GM21723 (cell line): ENCODE data around the gene TMEM248.
"Not testable (repeated sequence)": the region's sequence is repeated elsewhere in the genome, so short reads cannot be mapped to it uniquely, and the experiment has no call there.

ENCODE experiments used
- ATAC-seq: cut with Tn5 transposase; IDR thresholded peaks from one replicate; pipeline ENCODE4 v1.9.1; 2021; ENCODE audit warnings: mild to moderate bottlenecking, moderate library complexity; ENCODE audit not compliant: unreplicated experiment

The TMEM248 gene

DNA sequence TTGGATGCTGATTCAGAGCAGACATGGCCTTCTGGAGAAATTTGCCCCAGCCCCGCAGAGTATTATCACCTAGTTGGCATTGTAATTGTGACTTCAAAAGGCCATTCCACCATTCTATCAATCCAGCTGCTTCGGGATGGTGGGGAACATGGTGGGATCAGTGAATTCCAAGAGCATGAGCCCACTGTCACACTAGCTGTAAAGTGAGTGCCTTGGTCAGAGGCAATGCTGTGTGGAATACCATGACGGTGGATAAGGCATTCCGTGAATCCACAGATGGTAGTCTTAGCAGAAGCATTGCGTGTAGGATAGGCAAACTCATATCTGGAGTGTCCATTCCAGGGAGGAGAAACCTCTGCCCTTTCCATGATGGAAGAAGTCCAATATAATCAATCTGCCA lies 13.3 kb upstream of the TMEM248 start:
- no peak for ATAC-seq

DNA sequence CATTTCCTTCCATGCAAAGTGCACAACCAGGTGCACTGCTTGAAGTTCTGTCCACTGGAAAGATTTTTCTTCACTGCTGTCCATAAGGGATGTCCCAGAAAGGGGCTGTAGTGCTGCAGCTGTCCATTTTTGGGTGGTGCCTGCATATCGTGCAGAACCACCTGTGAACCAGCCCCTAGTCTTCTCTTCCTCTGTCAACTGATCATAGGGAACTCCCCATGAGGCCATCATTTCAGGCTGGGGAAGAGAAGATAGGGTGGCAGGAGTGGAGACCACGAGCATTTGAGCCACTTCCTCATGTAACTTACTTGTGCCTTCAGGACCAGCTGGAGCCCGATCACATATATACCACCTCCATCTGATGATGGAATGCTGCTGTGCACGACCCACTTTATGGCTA lies 12.4 kb upstream of the TMEM248 start:
- not testable (repeated sequence) for ATAC-seq

DNA sequence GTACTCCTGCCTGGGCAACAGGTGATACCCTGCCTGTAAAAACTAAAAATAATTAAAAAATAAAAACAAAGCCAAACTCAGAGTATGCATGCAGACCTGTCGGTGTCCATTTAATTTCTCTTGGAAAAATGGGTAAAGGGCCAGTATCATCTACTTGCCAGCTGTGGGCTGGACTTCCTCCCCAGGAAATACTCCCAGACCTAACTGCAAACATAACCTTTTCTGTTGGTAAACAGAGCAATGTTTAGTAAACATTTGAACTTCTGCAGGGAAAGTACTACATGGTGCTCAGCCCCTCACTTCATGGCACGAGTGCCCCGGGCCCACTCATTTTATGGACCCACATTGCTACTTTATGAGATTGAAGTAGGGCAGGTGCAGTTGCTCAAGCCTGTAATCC lies 10.2 kb upstream of the TMEM248 start:
- no peak for ATAC-seq

DNA sequence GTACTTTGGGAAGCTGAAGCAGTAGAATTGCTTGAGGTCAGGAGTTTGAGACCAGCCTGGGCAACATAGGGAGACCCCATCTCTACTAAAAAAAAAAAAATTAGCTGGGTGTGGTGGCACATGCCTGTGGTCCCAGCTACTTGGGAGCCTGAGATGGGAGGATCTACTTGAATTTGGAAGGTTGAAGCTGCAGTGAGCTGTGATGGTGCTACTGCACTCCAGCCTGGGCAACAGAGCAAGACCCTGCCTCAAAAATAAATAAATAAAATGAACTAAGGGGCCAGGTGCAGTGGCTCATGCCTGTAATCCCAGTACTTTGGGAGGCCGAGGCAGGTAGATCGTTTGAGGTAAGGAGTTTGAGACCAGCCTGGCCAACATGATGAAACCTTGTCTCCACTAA lies 9.8 kb upstream of the TMEM248 start:
- not testable (repeated sequence) for ATAC-seq

DNA sequence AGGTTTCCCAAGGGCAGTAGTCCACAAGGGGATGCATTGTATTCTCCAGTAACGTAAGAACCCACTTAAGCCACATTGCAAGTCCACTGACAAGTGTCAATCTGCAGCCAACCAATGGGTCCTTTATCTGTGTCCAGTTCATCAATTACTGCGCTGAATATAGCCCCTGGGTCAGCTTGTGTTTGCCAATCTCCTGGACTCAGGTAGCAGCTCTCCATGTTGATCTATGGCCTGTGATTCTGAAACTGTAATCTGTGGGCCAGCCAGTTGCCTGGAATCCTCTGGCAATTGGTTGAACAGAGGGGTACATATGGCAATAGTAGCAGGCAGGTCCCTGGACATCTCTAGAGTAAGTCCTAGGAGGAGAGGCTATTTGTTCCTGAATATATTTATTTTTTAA lies 8.8 kb upstream of the TMEM248 start:
- ATAC-seq, result no peak

DNA sequence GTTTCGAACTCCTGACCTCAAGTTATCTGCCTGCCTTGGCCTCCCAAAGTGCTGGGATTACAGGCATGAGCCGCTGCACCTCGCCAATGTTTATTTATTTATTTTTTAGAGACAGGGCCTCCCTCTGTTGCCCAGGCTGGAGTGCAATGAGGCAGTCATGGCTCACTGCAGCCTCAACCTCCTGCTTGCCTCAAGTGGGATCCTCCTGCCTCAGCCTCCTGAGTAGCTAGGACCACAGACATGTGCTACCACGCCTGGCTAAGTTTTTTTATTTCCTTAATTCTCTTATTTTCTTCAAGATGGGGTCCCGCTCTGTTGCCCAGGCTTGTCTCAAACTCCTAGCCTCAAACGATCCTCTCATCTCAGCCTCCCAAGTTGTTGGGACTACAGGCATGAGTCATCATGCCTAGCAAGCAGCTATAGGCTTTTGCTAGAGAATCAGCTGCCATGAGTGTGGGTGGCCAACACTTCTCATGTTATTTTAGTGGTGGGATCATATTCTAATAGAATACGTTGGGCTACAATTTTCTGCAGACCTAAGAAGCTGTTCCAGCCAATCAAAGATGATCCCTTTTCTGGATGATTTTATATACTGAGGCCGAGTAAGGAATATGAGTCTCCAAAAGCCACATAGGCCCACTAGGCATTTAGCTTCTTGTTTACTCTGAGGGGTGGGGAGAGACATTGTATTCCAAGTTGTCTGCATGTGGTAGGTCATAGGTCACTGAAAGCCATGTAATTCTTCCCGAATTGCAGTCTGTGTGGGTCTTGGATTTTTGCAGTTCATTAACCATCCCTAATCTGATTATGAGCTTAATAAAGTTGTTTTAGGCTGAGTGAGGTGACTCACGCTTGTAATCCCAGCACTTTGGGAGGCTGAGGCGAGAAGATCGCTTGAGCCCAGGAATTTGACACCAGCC lies 7.6 kb upstream of the TMEM248 start:
- ATAC-seq, result no peak

DNA sequence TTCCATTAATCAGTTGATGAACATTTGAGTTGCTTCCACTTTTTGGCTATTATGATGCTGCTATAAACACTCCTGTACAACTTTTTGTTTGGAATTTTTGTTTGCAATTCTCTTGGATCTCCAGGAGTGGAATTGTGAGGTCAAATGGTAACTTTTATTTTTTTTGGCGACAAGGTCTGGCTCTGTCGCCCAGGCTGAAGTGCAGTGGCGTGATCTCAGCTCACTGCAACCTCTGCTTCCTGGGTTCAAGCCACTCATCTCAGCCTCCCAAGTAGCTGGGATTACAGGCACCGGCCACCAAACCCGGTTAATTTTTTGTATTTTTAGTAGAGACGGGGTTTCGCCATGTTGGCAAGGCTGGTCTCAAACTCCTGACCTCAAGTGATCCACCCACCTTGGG lies 3.1 kb upstream of the TMEM248 start:
- ATAC-seq, result not testable (repeated sequence)

DNA sequence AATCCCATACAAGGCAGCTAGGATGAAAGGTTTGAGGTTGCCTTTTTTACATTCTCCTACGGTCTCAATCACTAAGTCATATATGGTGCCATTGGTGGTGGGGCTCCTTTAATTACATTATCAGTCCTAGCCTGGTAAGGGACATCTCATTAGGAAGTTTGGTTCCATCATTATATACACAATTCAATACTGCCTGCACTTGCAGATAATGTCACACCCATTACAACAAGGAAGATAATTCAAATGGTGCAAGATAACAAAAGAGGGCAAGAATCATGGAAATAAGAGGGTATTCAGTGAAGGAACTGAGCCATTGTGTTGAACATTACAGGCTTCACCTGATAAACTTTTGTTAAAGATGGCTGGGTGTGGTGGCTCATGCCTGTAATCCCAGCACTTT lies 1.7 kb upstream of the TMEM248 start:
- no peak for ATAC-seq

DNA sequence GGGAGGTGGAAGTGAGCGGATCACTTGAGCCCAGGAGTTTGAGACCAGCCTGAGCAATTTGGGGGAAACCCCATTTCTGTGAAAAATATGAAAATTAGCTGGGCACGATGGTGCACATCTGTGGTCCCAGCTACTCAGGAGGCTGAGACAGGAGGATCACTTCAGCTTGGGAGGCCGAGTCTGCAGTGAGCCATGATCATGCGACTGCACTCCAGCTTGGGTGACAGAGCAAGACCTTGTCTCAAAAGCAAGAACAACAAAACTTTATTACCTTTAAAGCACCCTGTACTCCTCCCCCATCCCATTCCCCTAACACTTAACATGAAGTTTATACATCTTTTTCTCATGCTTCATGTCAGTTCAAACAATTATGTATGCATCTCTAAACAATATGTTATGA lies 1.3 kb upstream of the TMEM248 start:
- ATAC-seq, result no peak

DNA sequence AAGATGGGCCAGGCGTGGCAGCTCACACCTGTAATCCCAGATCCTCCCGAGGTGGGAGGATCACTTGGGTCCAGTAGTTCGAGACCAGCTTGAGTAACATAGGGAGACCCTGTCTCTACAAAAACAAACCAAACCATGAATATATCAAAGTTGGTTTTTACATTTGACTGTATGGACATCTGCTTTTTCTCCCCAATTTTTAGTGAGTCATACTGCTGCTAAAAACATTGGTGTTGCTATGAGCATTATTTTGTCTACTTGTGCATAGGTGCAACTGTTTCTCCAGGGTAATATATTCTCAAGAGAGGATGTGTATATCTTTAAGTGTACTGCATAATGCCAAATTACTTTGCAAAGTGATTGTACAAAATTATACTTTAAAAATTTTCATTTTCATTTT lies 769 bp upstream of the TMEM248 start:
- no peak for ATAC-seq

DNA sequence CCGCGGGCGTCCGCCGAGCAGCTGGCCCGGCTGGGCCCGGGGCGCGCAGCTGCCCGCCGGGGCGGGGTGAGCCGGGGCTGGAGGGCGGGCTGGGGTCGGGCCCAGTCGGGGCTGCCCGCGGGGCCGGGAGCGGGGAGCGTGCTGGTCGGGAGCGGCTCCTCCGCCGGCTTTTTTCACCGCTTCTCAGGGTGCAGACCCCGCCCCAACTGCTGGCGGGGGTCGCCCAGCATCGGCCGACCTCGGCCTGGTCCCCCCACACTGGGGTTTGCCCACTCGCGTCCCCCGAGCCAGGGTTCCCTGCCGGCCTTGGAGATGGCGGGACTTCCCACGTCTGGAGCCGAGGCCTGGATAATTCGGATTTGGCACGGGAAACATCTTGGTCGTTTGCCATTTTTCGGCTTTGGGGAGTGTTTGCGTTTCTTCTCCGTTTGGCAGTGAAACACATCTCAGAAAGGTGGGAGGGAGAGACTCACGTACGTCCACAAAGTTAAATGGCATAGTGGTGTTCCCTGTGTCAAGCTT lies 432 bp downstream of the TMEM248 start:
- ATAC-seq, result peak; percentile 25

DNA sequence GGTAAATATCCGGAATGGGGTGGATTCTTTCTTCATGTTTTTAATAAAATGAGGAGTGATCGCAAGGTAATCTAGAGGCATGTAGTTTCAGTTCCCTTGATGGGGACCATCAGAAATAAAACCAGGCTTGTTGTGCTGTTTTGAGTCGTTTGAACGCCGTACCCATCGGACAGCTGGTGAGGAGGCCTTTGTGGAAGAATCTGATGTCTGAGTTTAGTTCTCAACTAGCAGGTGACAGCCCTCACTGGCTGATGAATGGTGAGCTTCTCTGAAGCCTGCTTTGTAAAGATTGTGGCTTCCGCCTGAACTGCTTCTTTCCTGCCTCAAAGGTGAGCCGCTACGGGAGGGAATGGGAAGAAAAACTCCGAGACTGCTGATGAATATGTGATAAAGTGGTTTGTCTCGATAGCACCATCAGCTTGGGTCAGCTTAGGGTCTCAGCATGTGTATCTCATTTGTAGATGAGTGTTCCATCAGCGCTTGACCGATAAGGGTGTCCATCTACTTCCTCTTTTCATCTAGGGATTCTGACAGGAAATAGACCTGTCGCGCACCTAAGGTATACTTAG lies 977 bp downstream of the TMEM248 start:
- peak; percentile 39 for ATAC-seq

DNA sequence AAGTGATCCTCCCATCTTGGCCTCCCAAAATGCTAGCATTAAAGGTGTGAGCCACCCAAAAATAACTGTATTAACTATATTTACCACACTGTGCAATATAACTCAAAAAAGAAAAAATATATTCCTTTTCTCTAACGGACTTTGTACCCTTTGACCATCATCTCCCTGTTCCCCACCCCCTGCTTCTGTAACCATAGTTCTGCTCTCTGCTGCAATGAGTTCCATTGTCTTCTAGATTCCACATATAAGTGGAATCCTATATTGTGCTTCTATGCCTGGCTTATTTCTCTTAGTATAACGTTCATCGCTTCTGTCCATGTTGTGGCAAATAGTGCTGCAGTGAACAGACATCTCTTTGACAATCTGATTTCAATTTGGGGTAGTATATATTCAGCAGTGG lies 4.2 kb downstream of the TMEM248 start:
- ATAC-seq, result no peak

DNA sequence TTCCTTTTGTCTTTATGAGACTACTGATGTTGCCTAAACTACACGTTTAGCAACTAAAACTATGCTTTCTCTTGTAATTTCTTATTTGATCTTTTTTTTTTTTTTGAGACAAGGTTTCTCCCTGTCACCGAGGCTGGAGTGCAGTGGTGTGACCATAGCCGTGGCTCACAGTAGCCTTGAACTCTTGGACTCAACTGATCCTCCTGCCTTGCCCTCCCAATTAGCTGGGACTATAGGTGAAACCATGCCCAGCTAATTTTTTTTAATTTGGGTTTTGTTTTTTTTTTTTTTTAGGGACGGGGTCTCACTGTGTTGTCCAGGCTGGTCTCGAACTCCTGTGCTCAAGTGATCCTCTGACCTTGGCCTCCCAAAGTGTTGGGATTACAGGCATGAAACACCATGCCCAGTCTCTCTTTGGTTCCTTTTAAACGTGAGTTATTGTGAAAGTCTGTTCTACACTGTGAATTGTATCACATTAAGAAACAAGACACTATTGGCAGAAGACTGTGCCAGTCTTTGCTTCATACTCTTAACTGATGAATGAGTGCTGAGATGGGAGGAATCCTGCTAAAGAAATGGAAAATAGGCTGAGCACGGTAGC lies 6.4 kb downstream of the TMEM248 start:
- ATAC-seq, result no peak

DNA sequence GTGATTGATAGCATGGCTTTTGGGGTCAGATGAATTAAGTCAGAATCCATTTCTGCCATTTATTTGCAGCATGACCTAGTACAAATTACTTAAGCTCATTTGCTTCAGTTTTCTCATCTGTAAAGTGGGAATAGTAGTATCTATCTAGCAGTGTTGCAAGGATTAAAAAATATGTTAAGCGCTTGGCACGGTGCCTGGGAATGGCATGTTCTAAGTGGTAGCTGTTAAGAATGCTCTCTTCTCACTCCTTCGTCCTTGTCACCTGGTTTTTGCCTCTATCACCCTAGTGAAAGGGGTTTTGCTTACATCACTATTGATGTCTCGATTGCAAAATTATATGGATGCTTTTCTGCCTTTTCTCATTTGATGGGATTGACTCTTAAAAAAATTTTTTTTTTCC lies 7.4 kb downstream of the TMEM248 start:
- no peak for ATAC-seq

DNA sequence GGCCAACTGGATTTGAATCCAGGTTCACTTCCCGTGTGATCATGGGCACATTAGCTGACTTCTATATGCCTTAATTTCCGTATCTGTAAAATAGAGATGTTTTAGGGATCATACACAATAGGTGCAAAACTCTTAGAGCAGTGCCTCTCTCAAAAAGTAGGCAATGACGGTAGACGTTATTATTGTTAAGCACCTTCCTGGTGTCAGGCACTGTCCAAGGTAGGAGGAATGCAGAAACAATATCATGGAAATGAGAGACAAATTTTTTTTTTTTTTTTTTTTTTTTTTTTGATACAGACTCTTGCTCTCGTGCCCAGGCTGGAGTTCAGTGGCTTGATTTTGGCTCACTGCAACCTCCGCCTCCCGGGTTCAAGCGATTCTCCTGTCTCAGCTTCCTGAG lies 8.1 kb downstream of the TMEM248 start:
- no peak for ATAC-seq

DNA sequence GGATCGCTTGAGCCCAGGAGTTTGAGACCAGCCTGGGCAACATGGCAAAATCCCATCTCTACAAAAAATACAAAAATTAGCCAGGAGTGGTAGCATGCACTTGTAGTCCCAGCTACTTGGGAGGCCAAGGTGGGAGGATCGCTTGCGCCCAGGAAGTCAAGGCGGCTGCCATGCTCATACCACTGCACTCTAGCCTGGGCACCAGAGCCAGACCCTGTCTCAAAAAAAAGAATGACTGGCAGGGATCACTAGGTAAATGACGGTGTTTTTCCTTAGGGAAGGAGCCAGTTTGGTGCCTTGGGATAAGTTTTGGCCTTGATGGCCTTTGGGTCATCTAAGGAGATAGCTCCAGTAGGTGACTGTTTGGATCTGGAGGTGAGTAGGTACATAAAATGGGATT lies 8.9 kb downstream of the TMEM248 start:
- no peak for ATAC-seq

DNA sequence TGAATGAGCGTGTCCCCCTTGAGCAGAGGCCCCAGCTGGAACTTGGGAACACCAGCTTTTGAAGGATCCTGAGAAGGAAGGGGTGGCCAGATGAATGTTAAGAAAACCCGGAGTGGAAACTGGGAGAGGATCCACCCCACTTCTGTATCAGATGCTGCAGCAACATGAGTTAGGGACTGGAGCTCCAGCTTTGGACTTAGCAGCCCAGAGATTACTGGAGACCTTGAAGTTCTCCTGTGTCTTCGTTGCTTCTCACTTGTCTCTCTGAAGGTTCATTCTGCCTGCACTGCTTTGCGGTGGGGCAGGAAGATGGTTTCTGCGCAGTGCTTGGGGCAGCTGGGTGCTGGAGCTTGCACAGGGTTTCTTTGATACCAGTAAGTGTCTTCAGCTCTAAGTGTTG lies 9.3 kb downstream of the TMEM248 start:
- no peak for ATAC-seq

DNA sequence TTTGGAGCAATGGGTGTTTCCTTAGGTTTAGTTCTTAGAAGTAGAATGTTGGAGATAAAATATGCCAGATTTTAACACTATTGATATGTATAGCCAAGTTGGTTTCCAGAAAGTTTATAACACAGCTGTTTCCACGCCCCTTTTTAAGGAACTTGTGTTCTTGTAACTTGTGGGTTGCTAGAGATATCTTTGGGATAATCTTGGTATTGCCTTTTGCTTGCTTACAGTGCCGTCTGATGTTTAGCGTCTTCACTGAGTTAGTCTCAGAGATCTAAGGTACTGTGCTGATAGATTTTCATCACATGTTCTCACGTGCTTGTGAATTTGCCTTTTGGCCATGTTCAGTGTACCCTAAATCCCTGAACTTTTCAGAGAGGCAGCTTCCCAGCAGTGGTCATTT lies 12.4 kb downstream of the TMEM248 start:
- ATAC-seq, result no peak

DNA sequence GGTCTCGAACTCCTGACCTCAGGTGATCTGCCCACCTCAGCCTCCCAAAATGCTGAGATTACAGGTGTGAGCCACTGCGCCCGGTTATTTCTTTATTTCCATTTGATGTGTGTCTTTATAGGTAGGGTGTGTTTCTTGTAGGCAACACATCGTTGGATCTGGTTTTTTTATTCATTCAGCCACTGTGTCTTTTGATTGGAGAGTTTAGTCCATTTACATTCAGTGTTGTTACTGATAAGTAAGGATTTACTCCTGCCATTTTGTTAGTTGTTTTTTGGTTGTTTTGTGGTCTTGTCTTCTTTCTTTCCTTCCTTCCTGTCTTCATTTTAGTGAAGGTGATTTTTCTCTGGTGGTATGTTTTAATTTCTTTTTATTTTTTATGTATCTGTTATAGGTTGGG lies 16.9 kb downstream of the TMEM248 start:
- ATAC-seq, result no peak

DNA sequence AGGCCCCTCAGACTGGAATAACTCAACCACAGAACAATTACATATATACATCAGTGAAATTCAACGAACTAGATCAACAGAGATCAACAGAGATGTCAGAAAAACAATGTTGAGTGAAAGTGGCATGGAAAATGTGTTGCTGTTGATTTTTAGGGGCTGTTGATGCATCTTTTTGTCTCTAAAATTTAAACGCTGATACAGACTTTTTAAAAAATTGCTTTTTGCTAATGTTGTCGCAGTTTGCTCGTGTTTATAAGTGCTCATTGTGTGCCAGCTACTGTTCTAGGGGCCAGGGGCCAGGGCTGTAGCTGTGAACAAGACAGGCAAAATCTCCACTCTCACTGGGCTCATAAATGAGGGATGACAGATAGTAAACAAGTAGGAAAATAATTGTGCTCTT lies 18.3 kb downstream of the TMEM248 start:
- no peak for ATAC-seq

DNA sequence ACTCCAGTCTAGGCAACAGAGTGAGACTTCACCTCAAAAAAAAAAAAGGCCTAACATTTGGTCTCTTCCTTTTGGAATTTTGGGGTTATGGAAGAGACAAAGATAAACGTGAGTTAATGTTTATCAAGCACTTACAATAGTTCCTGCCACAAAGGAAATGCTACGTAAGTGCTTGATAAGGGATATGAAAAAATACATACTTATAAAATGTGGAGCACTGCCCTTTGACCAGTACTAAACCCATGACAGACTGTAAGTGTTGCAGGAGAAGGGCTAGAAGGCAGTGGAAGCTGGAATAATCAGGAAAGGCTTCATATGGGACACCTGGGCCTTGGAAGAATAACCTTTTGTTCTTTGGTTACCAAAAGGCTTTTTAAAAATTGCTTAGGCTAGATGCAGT lies 25.5 kb downstream of the TMEM248 start:
- no peak for ATAC-seq
